ENCODE results near the gene ADAMTS3.

Gene ADAMTS3

DNA sequence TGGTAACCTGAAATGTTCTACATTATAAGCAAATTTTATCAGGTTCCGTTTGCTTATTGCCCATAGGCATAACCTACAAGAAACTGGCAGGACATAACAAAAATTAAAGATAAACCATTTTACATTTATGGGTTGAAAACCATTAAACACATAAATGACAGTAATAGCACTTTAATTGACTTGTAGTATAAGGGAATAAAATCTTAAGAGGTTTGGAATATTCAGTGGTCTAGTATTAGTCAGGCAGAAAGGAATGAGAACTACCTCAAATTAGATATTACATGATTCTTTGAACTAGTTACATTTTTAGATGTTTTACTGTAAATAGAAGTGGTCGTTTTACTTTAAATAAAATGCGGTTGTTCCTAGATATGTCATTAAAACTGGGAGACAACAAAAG is 111.9 kb downstream of the ADAMTS3 start:
- no peak for DNase-seq (ENCODE audit: low read depth)
- TF ChIP-seq, protein P1, sequence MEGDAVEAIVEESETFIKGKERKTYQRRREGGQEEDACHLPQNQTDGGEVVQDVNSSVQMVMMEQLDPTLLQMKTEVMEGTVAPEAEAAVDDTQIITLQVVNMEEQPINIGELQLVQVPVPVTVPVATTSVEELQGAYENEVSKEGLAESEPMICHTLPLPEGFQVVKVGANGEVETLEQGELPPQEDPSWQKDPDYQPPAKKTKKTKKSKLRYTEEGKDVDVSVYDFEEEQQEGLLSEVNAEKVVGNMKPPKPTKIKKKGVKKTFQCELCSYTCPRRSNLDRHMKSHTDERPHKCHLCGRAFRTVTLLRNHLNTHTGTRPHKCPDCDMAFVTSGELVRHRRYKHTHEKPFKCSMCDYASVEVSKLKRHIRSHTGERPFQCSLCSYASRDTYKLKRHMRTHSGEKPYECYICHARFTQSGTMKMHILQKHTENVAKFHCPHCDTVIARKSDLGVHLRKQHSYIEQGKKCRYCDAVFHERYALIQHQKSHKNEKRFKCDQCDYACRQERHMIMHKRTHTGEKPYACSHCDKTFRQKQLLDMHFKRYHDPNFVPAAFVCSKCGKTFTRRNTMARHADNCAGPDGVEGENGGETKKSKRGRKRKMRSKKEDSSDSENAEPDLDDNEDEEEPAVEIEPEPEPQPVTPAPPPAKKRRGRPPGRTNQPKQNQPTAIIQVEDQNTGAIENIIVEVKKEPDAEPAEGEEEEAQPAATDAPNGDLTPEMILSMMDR (IDR thresholded peaks at IDR 0.05; ENCODE audit: insufficient read depth, low read depth, low read length, missing control alignments), result no peak
- H3K4me3 ChIP-seq (ENCODE audit: low read length), result no peak overlapping the region

DNA sequence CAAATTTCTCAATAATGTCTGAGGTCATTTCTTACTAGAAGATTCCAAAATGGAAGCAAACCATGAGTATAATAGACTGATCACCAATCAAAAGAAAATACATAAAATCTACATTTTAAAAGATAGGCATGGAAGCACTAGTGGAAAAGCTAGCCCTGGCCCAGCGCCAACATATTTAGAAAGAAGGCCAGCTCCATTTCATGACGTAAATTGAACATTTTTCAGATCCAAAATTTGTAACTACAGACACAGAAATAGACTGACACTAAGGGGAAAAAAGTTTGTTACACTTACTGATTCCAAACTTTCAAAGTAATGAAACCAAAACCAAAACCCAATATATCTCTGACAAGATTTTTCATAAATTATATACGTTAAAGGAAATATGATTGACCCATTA is 117.7 kb downstream of the ADAMTS3 start:
- no peak overlapping the region for H3K4me3 ChIP-seq (ENCODE audit: low read length)
- DNase-seq (ENCODE audit: low read depth), result no peak
- TF ChIP-seq, protein P1 (IDR thresholded peaks at IDR 0.05; ENCODE audit: insufficient read depth, low read depth, low read length, missing control alignments), result no peak

DNA sequence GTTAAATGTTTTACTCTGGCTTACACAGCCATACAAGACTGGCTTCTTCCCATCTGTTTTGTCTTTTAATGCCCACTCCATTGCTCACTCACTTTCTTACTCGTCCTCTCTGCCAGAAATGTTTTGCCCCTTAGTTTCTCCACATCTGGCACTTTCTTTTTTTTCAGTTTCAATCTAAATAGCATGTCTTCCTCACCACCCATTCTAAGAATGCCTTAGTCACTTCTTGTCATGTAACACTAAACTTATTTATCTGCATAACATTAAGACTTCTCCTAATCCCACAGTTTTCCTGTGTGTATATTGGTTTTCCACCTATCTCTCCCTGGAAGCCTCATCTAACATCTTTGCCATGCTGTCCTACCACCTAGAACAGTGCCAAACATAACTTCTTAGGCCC is 119.3 kb downstream of the ADAMTS3 start:
- no peak overlapping the region for H3K4me3 ChIP-seq (ENCODE audit: low read length)
- TF ChIP-seq, protein P1 (IDR thresholded peaks at IDR 0.05; ENCODE audit: insufficient read depth, low read depth, low read length, missing control alignments), result no peak
- DNase-seq (ENCODE audit: low read depth), result no peak

DNA sequence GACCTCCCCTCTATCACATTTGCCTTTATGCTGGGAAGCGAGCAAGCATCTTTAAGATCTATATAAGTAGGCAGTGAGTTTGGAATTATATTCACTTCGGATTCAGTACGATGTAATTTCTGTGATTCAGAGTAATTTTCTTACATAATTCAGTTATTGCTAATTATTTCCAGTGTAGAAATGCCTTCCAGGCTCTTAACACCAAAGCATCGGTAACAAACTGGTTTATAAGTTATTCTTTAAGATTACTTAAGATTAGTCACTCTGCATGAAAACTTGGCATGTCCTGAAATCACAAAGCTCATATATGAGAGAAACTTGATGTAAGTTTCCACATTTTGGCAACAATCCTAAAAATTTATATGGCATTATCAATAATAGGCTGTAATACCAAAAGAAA is 120.8 kb downstream of the ADAMTS3 start:
- TF ChIP-seq, protein P1 (IDR thresholded peaks at IDR 0.05; ENCODE audit: insufficient read depth, low read depth, low read length, missing control alignments), result no peak
- no peak overlapping the region for H3K4me3 ChIP-seq (ENCODE audit: low read length)
- peak; percentile 66 for DNase-seq (ENCODE audit: low read depth)

DNA sequence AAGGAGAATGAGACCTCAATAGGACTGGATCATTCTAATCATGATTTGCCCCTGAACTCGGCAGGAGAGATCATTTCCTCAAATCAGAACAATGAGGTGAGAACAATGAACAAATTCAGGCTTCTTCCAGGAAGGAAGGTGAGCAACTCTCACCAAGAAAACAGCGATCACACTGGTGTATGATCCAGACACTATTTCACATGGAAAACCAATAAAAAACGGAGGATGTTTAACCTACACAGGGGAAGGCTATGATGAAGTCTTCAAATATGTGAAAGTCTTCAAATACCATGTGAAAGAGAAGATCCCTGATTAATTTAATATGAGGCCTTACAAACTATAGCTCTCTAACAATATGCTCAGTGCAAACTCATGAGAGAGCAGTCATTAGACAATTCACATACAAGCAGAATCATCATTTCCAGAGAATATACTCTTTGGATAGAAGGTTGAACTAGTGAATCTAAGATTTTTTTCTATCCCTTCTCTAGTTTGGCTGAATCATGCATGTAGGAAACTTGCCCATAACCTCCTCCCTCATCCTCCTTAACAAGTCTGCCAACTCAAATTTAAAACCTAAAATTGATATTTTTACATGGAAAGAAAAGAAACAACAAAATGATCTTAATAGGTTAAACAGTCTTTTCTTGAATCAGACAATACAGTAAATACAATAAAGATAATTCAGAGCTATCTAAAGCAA is 122.5 kb downstream of the ADAMTS3 start:
- no peak for DNase-seq (ENCODE audit: low read depth)
- H3K4me3 ChIP-seq (ENCODE audit: low read length), result no peak overlapping the region
- TF ChIP-seq, protein P1 (IDR thresholded peaks at IDR 0.05; ENCODE audit: insufficient read depth, low read depth, low read length, missing control alignments), result no peak

DNA sequence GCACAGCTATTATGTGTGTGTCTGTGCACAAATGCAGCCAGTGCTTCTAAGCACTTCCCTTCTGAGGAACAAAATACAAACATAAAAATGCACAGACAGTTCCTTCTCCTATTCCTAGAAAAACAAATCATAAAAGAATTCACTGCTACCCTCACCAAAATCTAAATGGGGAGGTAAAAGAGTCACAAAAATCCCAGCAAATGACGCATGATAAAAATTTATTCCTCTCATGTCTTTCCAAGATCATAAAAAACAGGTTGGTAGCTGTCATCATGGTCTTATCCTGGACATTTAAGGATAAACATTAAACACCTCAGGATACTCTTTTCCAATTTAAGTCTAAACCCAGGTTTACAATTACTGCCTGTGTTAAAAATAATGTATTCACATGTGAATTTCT is 124.9 kb downstream of the ADAMTS3 start:
- no peak overlapping the region for H3K4me3 ChIP-seq (ENCODE audit: low read length)
- no peak for DNase-seq (ENCODE audit: low read depth)
- TF ChIP-seq, protein P1 (IDR thresholded peaks at IDR 0.05; ENCODE audit: insufficient read depth, low read depth, low read length, missing control alignments), result no peak

DNA sequence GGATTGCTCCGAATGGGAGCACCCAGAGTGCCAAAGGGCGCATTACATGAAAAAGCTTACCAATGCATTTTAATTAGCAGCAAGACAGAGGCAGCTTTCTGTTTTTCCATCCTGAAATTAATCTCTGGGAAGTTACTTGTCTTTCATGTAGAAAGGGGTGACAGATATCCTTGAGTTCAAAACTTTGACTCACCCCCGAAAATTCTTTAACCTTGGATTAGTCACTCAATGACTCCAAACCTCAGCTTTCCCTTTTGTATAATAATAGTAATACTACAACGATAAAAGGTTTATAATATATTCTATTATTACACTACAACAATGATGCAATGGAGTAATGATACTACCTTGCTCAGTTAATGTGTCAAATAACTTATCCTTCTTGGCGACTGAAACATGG is 126.3 kb downstream of the ADAMTS3 start:
- TF ChIP-seq, protein P1 (IDR thresholded peaks at IDR 0.05; ENCODE audit: insufficient read depth, low read depth, low read length, missing control alignments), result no peak
- peak; percentile 63 for DNase-seq (ENCODE audit: low read depth)
- H3K4me3 ChIP-seq (ENCODE audit: low read length), result no peak overlapping the region

Measured in epithelial cell of esophagus (primary cell).